SW480 (cell line): ENCODE measurements around the gene IL13RA1.
"Not testable (repeated sequence)": the region's sequence is repeated elsewhere in the genome, so short reads cannot be mapped to it uniquely, and the experiment has no call there.

Experiments
- DNase-seq: peaks from one replicate; pipeline ENCODE4 v3.0.0-alpha.2; 2016; ENCODE audit warnings: low spot score

Gene IL13RA1

GRCh38 chrX:118729042-118729652 lies 1.7 kb downstream of the IL13RA1 start:
- no peak for DNase-seq

GRCh38 chrX:118730500-118731247 lies 3.3 kb downstream of the IL13RA1 start:
- DNase-seq: no peak

- DNase-seq: not testable (repeated sequence)
Measured at GRCh38 chrX:118732551-118732950, 5.1 kb downstream of the IL13RA1 start.

GRCh38 chrX:118734909-118735308 lies 7.5 kb downstream of the IL13RA1 start:
- no peak for DNase-seq

- no peak for DNase-seq
Measured at GRCh38 chrX:118736394-118737010, 9.1 kb downstream of the IL13RA1 start.

- DNase-seq: no peak
Measured at GRCh38 chrX:118739577-118739976, 12.2 kb downstream of the IL13RA1 start.

- no peak for DNase-seq
Measured at GRCh38 chrX:118740276-118740889, 13.0 kb downstream of the IL13RA1 start.

- no peak for DNase-seq
Measured at GRCh38 chrX:118742176-118742575, 14.8 kb downstream of the IL13RA1 start.

- DNase-seq: no peak
Measured at GRCh38 chrX:118745570-118745969, 18.2 kb downstream of the IL13RA1 start.

- no peak for DNase-seq
Measured at GRCh38 chrX:118751950-118752783, 24.8 kb downstream of the IL13RA1 start.

GRCh38 chrX:118755633-118756032 lies 28.2 kb downstream of the IL13RA1 start:
- DNase-seq: no peak

GRCh38 chrX:118756101-118756500 lies 28.7 kb downstream of the IL13RA1 start:
- no peak for DNase-seq

GRCh38 chrX:118758511-118758910 lies 31.1 kb downstream of the IL13RA1 start:
- DNase-seq: no peak

- no peak for DNase-seq
Measured at GRCh38 chrX:118760025-118760424, 32.6 kb downstream of the IL13RA1 start.

- peak; percentile 5 for DNase-seq
Measured at GRCh38 chrX:118761939-118762707, 34.7 kb downstream of the IL13RA1 start.

- no peak for DNase-seq
Measured at GRCh38 chrX:118763489-118763888, 36.1 kb downstream of the IL13RA1 start.

GRCh38 chrX:118764122-118764521 lies 36.7 kb downstream of the IL13RA1 start:
- no peak for DNase-seq

- DNase-seq: no peak
Measured at GRCh38 chrX:118770133-118770760, 42.8 kb downstream of the IL13RA1 start.

- DNase-seq: no peak
Measured at GRCh38 chrX:118772051-118772450, 44.6 kb downstream of the IL13RA1 start.

GRCh38 chrX:118773782-118774181 lies 46.4 kb downstream of the IL13RA1 start:
- DNase-seq: no peak

GRCh38 chrX:118779581-118779980 lies 52.2 kb downstream of the IL13RA1 start:
- no peak for DNase-seq
